T-helper 2 cell treated with Interferon-gamma antibody and Interleukin-4, amounts not matched to agents 5 μg/mL and 100 μg/mL, for 36 hours (primary cell): ENCODE measurements around the gene MITD1.
A peak's percentile ranks its signal among the peaks of the same experiment; 100 is the strongest.
"Not testable (repeated sequence)": the region's sequence is repeated elsewhere in the genome, so short reads cannot be mapped to it uniquely, and the experiment has no call there.

ENCODE experiments used
- DNase-seq: peaks from one replicate; pipeline ENCODE4 v3.0.0; 2021; ENCODE audit warnings: low spot score
- H3K27ac Mint-ChIP-seq: one replicate; pipeline ENCODE4 v1.8.0; 2021; ENCODE audit warnings: mild to moderate bottlenecking, mixed read lengths
- H3K27me3 Mint-ChIP-seq: one replicate; pipeline ENCODE4 v1.8.0; 2021; ENCODE audit warnings: low read depth, mixed read lengths
- H3K36me3 Mint-ChIP-seq: one replicate; pipeline ENCODE4 v1.8.0; 2021; ENCODE audit warnings: low read depth, mixed read lengths
- H3K4me1 Mint-ChIP-seq: one replicate; pipeline ENCODE4 v1.8.0; 2021; ENCODE audit warnings: low read depth, mixed read lengths
- H3K4me3 Mint-ChIP-seq: one replicate; pipeline ENCODE4 v1.8.0; 2022; ENCODE audit warnings: mild to moderate bottlenecking, moderate library complexity, mixed read lengths
- H3K9me3 Mint-ChIP-seq: one replicate; pipeline ENCODE4 v1.8.0; 2021; ENCODE audit warnings: mixed read lengths

Gene MITD1

DNA sequence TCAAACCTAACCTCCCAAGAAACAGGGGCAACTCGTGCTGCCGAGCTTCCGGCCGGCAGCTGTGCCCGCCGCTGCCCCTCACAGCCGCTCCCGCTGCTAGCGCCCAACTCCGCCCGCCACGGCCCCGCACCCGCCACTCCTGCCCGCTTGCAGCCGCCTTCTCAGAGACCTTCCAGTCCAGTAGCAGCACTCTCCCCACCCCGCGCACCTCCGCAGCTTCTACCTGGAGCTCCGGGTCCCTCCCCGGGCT, 40.1 kb downstream of the MITD1 start:
- peak overlapping the region; percentile 93 for H3K4me3 Mint-ChIP-seq
- no peak for DNase-seq
- peaks cover 6% of the 10 kb centered on the region for H3K4me1 Mint-ChIP-seq

DNA sequence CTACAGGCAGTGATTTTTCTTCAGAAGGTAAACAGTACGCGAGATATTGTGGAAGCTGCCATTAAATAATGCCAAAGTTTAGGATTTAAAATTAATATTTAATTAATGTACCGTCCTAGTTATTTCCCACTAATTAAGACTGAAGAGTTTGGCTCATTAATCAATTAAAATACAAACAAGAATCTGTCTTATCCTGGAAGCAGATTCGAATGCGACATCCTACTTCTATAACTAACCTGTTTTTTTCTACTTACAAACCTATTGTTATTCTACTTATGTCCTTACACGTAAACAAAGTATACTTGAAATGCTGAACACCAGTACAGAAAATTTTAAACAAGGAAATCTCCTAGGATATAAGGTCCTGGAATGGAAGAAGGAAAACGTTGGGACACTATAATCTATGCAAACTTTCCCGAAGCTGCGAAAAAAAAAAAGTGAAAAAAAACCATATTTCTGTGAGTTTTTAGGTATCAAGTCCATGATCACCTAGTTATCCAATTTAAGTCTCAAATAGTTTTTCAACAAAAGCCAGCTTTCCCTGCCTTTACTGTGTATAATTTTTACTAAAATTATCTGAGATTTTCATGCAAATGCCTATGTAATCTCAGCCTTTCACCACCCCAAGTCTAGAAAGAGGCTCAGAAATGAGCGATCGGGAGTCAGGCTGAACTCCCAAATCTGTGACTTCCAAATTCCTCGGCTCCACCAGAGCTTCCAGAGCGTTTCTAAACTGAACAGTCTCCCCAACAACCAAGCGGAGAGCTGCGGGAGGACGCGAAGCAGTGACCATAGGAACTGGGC, 40.6 kb downstream of the MITD1 start:
- no peaks in the 10 kb centered on the region for H3K36me3 Mint-ChIP-seq
- no peaks in the 10 kb centered on the region for H3K9me3 Mint-ChIP-seq
- peak overlapping the region; percentile 79 for H3K27ac Mint-ChIP-seq
- H3K4me3 Mint-ChIP-seq, result peak overlapping the region; percentile 93
- DNase-seq, result no peak
- peaks cover 27% of the 10 kb centered on the region for H3K27me3 Mint-ChIP-seq
- H3K4me1 Mint-ChIP-seq, result peaks cover 6% of the 10 kb centered on the region

More for the DNA sequence above, 40.1 kb downstream of the MITD1 start:
- H3K27ac Mint-ChIP-seq, result peak overlapping the region; percentile 79
- peaks cover 25% of the 10 kb centered on the region for H3K27me3 Mint-ChIP-seq
- no peaks in the 10 kb centered on the region for H3K9me3 Mint-ChIP-seq
- no peaks in the 10 kb centered on the region for H3K36me3 Mint-ChIP-seq

DNA sequence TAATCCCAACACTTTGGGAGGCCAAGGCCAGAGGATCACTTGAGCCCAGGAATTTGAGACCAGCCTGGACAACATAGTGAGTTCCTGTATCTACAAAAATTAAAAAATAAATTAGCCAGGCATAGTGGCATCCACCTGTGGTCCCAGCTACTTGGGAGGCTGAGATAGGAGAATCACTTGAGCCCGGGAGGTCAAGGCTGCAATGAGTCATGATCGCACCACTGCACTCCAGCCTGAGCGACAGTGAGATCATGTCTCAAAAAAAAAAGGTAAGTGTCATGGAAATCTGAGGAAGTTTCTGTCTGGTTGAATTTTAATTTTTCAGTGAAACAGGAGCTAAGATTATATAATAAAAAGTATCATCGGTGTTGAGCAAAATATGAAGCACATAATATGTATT, 41.9 kb downstream of the MITD1 start:
- Mint-ChIP-seq H3K27me3 (peaks cover 29% of the 10 kb centered on the region), H3K9me3 (peaks cover 3% of the 10 kb centered on the region), H3K27ac (no peak overlapping the region), H3K36me3 (no peaks in the 10 kb centered on the region), H3K4me1 (peaks cover 6% of the 10 kb centered on the region), H3K4me3 (no peak overlapping the region)
- DNase-seq, result no peak

DNA sequence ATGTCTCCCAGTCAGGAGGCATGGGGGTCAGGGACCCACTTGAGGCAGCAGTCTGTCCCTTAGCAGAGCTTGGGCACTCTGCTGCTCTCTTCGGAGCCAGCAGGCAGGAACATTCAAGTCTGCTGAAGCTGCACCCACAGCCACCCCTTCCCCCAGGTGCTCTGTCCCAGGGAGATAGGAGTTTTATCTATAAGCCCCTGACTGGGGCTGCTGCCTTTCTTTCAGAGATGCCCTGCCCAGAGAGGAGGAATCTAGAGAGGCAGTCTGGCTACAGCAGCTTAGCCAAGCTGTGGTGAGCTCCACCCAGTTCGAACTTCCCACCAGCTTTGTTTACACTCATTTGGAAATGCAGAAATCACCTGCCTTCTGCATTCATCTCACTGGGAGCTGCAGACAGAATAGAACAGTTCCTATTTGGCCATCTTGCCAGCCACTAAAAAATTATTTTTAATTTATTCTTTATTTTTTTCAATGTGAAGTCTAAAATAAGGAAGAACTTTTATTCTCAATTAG, 45.8 kb downstream of the MITD1 start:
- H3K9me3 Mint-ChIP-seq, result peaks cover 34% of the 10 kb centered on the region
- H3K36me3 Mint-ChIP-seq, H3K4me1 Mint-ChIP-seq: not testable (repeated sequence)

DNA sequence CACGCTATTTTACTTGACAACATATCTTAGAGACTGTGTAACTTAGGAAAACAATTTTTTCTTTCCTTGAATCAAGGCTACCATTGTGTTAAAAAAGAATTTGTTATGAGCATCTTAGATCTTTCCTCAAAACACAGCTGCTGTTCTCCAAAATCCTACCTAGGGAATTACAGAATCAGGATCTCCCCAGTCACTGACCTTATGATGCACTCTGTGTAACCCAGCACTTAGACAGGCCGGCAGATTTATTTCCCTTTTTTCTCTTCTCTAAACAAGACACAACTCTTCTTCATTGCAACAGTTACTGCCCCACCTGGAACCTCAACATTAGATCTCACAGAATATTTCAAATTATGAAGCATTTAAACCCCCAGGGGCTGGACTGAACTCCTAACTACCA, 52.9 kb downstream of the MITD1 start:
- peaks cover 4% of the 10 kb centered on the region for H3K27me3 Mint-ChIP-seq
- H3K4me3 Mint-ChIP-seq, result no peak overlapping the region
- H3K27ac Mint-ChIP-seq, result no peak overlapping the region
- H3K36me3 Mint-ChIP-seq, result no peaks in the 10 kb centered on the region
- no peaks in the 10 kb centered on the region for H3K4me1 Mint-ChIP-seq
- DNase-seq, result no peak
- H3K9me3 Mint-ChIP-seq, result peaks cover 28% of the 10 kb centered on the region

More for the DNA sequence above, 45.8 kb downstream of the MITD1 start:
- H3K4me3 Mint-ChIP-seq, H3K27ac Mint-ChIP-seq, DNase-seq: not testable (repeated sequence)
- H3K27me3 Mint-ChIP-seq, result peaks cover 23% of the 10 kb centered on the region
